ENCODE results near the gene GPC3. TPM values are rescaled to one million over a fixed set of nuclear protein-coding genes. Genes with fewer than 3 reads are reported as not detected.

Gene GPC3
- total and polyA plus RNA-seq, 4 donors = 70.5 to 109 (median 76.3) TPM

GRCh38 chrX:133847340-133847994 lies 137.9 kb downstream of the GPC3 start:
- H3K4me3 ChIP-seq (ENCODE audit: low read depth, low read length) = no peak overlapping the region
- H3K27me3 ChIP-seq (ENCODE audit: control insufficient read depth, insufficient read depth, low read length) = peaks cover 10% of the 10 kb centered on the region
- no CpG with 5 or more reads among the region's 6 CpGs for WGBS (ENCODE audit: insufficient coverage)
- no peak overlapping the region for H3K27ac ChIP-seq (ENCODE audit: low read depth, low read length)
- H3K9me3 ChIP-seq (ENCODE audit: control insufficient read depth, insufficient read depth, low read length) = no peaks in the 10 kb centered on the region
- no peak for DNase-seq (ENCODE audit: low read depth in 4 of 6, low spot score in 6 of 6)
- H3K36me3 ChIP-seq (ENCODE audit: control insufficient read depth, insufficient read depth, low read length) = no peaks in the 10 kb centered on the region
- H3K4me1 ChIP-seq (ENCODE audit: control insufficient read depth, insufficient read depth, low read length) = no peaks in the 10 kb centered on the region

DNA sequence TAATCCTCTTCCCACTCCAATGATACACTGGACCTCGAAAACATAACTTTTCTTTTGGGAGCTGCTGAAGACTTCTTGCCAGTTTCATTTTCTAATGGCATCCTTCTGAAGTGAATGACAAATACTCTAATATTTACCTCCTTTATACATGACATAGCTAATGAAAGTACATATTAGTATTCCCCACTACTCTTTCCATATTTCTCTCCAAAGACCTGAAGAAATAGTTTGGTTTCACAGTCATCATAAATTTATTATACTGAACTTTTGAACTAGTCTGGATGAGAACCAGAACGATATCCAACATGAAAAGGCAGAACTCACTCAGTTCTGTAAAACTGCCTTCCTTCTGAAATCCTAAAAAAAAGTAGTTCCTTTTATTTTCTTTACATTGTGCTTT lies 139.1 kb downstream of the GPC3 start:
- H3K27ac ChIP-seq (ENCODE audit: low read depth, low read length) = no peak overlapping the region
- no peaks in the 10 kb centered on the region for H3K9me3 ChIP-seq (ENCODE audit: control insufficient read depth, insufficient read depth, low read length)
- no peak overlapping the region for H3K4me3 ChIP-seq (ENCODE audit: low read depth, low read length)
- WGBS (ENCODE audit: insufficient coverage) = 44% methylated on average over 1 of the region's 2 CpGs
- no peak for DNase-seq (ENCODE audit: low read depth in 4 of 6, low spot score in 6 of 6)
- no peaks in the 10 kb centered on the region for H3K36me3 ChIP-seq (ENCODE audit: control insufficient read depth, insufficient read depth, low read length)
- no peaks in the 10 kb centered on the region for H3K4me1 ChIP-seq (ENCODE audit: control insufficient read depth, insufficient read depth, low read length)
- H3K27me3 ChIP-seq (ENCODE audit: control insufficient read depth, insufficient read depth, low read length) = peaks cover 10% of the 10 kb centered on the region

DNA sequence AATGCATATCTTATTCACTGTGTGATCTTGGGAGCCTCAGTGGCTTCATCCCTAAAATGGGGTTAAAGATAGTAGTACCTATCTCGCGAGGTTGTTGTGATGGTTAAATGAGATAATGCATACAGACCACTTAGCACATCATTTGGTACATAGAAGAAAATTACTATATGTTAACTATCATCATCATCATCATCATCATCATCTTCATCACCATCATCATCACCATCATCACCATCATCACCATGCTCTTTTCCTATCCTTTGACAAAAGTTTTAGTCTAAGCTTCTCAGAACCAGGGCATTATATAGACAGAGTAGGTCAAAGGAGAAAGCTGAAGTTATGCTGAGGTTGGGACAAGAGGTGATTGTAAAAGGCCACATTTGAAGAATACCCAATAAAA lies 145.0 kb downstream of the GPC3 start:
- no CpG with 5 or more reads among the region's 2 CpGs for WGBS (ENCODE audit: insufficient coverage)
- no peak for DNase-seq (ENCODE audit: low read depth in 4 of 6, low spot score in 6 of 6)
- H3K27ac ChIP-seq (ENCODE audit: low read depth, low read length) = no peak overlapping the region
- peaks cover 5% of the 10 kb centered on the region for H3K27me3 ChIP-seq (ENCODE audit: control insufficient read depth, insufficient read depth, low read length)
- H3K4me3 ChIP-seq (ENCODE audit: low read depth, low read length) = no peak overlapping the region
- no peaks in the 10 kb centered on the region for H3K36me3 ChIP-seq (ENCODE audit: control insufficient read depth, insufficient read depth, low read length)
- H3K4me1 ChIP-seq (ENCODE audit: control insufficient read depth, insufficient read depth, low read length) = no peaks in the 10 kb centered on the region
- no peaks in the 10 kb centered on the region for H3K9me3 ChIP-seq (ENCODE audit: control insufficient read depth, insufficient read depth, low read length)

GRCh38 chrX:133838761-133839676 lies 146.4 kb downstream of the GPC3 start:
- Histone ChIP-seq H3K4me3 (ENCODE audit: low read depth, low read length) (no peak overlapping the region), H3K27ac (ENCODE audit: low read depth, low read length) (no peak overlapping the region), H3K36me3 (ENCODE audit: control insufficient read depth, insufficient read depth, low read length) (no peaks in the 10 kb centered on the region), H3K27me3 (ENCODE audit: control insufficient read depth, insufficient read depth, low read length) (peaks cover 5% of the 10 kb centered on the region), H3K4me1 (ENCODE audit: control insufficient read depth, insufficient read depth, low read length) (no peaks in the 10 kb centered on the region), H3K9me3 (ENCODE audit: control insufficient read depth, insufficient read depth, low read length) (no peaks in the 10 kb centered on the region)
- DNase-seq (ENCODE audit: low read depth in 4 of 6, low spot score in 6 of 6) = peak in 4 of 6 donors; percentile 2 to 54 (median 24)
- 73% methylated on average over 3 of the region's 5 CpGs for WGBS (ENCODE audit: insufficient coverage)

DNA sequence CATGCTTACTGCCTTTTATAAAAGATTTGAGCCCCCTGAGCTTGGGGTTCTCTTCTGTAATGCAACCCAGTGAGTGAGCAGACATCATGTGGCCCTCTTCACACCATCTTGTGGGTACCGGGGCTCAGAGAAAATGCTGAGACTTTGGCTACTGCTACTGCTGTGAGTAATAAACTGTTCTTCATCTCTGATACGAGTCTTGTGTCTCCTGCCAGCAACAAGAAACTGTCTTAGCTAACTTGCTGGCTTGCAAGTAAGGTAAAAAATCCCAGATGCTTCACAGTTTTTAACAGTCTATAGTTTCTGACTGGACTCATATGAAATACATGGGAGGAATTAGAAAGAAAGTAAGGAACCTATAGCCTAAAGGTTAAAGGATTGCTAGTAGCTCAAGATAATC lies 148.3 kb downstream of the GPC3 start:
- no peak for DNase-seq (ENCODE audit: low read depth in 4 of 6, low spot score in 6 of 6)
- Histone ChIP-seq H3K9me3 (ENCODE audit: control insufficient read depth, insufficient read depth, low read length) (no peaks in the 10 kb centered on the region), H3K27me3 (ENCODE audit: control insufficient read depth, insufficient read depth, low read length) (peaks cover 2% of the 10 kb centered on the region), H3K36me3 (ENCODE audit: control insufficient read depth, insufficient read depth, low read length) (no peaks in the 10 kb centered on the region), H3K27ac (ENCODE audit: low read depth, low read length) (no peak overlapping the region), H3K4me3 (ENCODE audit: low read depth, low read length) (no peak overlapping the region), H3K4me1 (ENCODE audit: control insufficient read depth, insufficient read depth, low read length) (no peaks in the 10 kb centered on the region)
- 29% methylated on average over 2 of the region's 2 CpGs for WGBS (ENCODE audit: insufficient coverage)

- Histone ChIP-seq H3K4me3 (ENCODE audit: low read depth, low read length) (no peak overlapping the region), H3K27me3 (ENCODE audit: control insufficient read depth, insufficient read depth, low read length) (peaks cover 2% of the 10 kb centered on the region), H3K36me3 (ENCODE audit: control insufficient read depth, insufficient read depth, low read length) (no peaks in the 10 kb centered on the region), H3K4me1 (ENCODE audit: control insufficient read depth, insufficient read depth, low read length) (no peaks in the 10 kb centered on the region), H3K9me3 (ENCODE audit: control insufficient read depth, insufficient read depth, low read length) (no peaks in the 10 kb centered on the region), H3K27ac (ENCODE audit: low read depth, low read length) (no peak overlapping the region)
- 63% methylated on average over 2 of the region's 3 CpGs for WGBS (ENCODE audit: insufficient coverage)
- no peak for DNase-seq (ENCODE audit: low read depth in 4 of 6, low spot score in 6 of 6)
These were observed 148.8 kb downstream of the GPC3 start for GRCh38 chrX:133836561-133836960.

GRCh38 chrX:133834771-133835170 lies 150.6 kb downstream of the GPC3 start:
- Histone ChIP-seq H3K4me3 (ENCODE audit: low read depth, low read length) (no peak overlapping the region), H3K36me3 (ENCODE audit: control insufficient read depth, insufficient read depth, low read length) (no peaks in the 10 kb centered on the region), H3K9me3 (ENCODE audit: control insufficient read depth, insufficient read depth, low read length) (no peaks in the 10 kb centered on the region), H3K4me1 (ENCODE audit: control insufficient read depth, insufficient read depth, low read length) (no peaks in the 10 kb centered on the region), H3K27me3 (ENCODE audit: control insufficient read depth, insufficient read depth, low read length) (peaks cover 2% of the 10 kb centered on the region), H3K27ac (ENCODE audit: low read depth, low read length) (no peak overlapping the region)
- DNase-seq (ENCODE audit: low read depth in 4 of 6, low spot score in 6 of 6) = no peak
- no CpG with 5 or more reads among the region's 1 CpG for WGBS (ENCODE audit: insufficient coverage)

DNA sequence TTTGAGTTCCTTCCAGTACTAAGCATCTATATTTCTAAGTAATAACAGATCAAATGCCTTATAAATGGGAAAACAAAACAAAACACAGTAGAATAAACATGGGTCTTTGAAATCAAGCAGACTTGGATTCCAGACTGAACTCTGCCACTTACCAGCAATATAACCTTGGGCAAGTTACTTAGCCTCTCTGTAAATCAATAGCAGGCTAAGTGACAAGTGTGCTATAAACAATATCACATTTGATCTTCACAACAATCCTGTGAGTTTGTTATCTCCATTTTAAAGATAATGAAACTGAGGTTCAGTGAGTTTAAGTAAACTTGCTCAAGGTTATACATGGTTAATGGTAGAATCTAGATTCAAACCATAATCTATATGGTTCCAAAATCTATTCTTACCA lies 165.8 kb downstream of the GPC3 start:
- Histone ChIP-seq H3K36me3 (ENCODE audit: control insufficient read depth, insufficient read depth, low read length) (no peaks in the 10 kb centered on the region), H3K9me3 (ENCODE audit: control insufficient read depth, insufficient read depth, low read length) (no peaks in the 10 kb centered on the region), H3K4me1 (ENCODE audit: control insufficient read depth, insufficient read depth, low read length) (no peaks in the 10 kb centered on the region), H3K27ac (ENCODE audit: low read depth, low read length) (no peak overlapping the region), H3K27me3 (ENCODE audit: control insufficient read depth, insufficient read depth, low read length) (peaks cover 3% of the 10 kb centered on the region), H3K4me3 (ENCODE audit: low read depth, low read length) (no peak overlapping the region)
- DNase-seq (ENCODE audit: low read depth in 4 of 6, low spot score in 6 of 6) = no peak

DNA sequence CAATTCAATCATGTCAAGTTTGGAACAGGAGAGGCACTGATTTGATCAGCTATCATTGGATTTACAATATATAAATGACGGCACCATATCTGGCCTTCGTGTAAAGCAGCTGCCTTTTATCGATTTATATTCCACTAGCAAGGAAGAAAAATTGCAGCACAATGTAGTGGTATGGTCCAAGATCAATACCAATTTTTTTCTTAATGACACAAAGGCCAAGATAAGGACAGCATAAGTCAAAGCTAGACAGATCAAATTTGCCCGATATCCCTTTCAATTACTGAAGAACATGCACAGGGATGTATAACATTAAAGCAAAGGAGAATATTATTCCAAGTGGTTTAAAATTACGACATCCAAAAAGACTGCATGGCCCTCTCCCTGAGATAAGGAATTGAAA lies 167.4 kb downstream of the GPC3 start:
- H3K4me1 ChIP-seq (ENCODE audit: control insufficient read depth, insufficient read depth, low read length) = no peaks in the 10 kb centered on the region
- H3K27me3 ChIP-seq (ENCODE audit: control insufficient read depth, insufficient read depth, low read length) = peaks cover 3% of the 10 kb centered on the region
- H3K9me3 ChIP-seq (ENCODE audit: control insufficient read depth, insufficient read depth, low read length) = no peaks in the 10 kb centered on the region
- no peak overlapping the region for H3K4me3 ChIP-seq (ENCODE audit: low read depth, low read length)
- no peaks in the 10 kb centered on the region for H3K36me3 ChIP-seq (ENCODE audit: control insufficient read depth, insufficient read depth, low read length)
- peak in 1 of 6 donors; percentile 20 for DNase-seq (ENCODE audit: low read depth in 4 of 6, low spot score in 6 of 6)
- 80% methylated on average over 1 of the region's 5 CpGs for WGBS (ENCODE audit: insufficient coverage)
- H3K27ac ChIP-seq (ENCODE audit: low read depth, low read length) = no peak overlapping the region

- no CpG with 5 or more reads among the region's 1 CpG for WGBS (ENCODE audit: insufficient coverage)
- Histone ChIP-seq H3K27ac (ENCODE audit: low read depth, low read length) (no peak overlapping the region), H3K36me3 (ENCODE audit: control insufficient read depth, insufficient read depth, low read length) (no peaks in the 10 kb centered on the region), H3K9me3 (ENCODE audit: control insufficient read depth, insufficient read depth, low read length) (no peaks in the 10 kb centered on the region), H3K4me1 (ENCODE audit: control insufficient read depth, insufficient read depth, low read length) (no peaks in the 10 kb centered on the region), H3K4me3 (ENCODE audit: low read depth, low read length) (no peak overlapping the region), H3K27me3 (ENCODE audit: control insufficient read depth, insufficient read depth, low read length) (peaks cover 5% of the 10 kb centered on the region)
- no peak for DNase-seq (ENCODE audit: low read depth in 4 of 6, low spot score in 6 of 6)
These were observed 169.9 kb downstream of the GPC3 start for GRCh38 chrX:133815496-133815895.

All from spinal cord (tissue), 10 donors.